GM03348 (cell line): Measurements from ENCODE around the gene UBAP1.
A peak's percentile ranks its signal among the peaks of the same experiment; 100 is the strongest.
"Not testable (repeated sequence)": the region's sequence is repeated elsewhere in the genome, so short reads cannot be mapped to it uniquely, and the experiment has no call there.

Experiments
- DNase-seq: peaks from one replicate; pipeline ENCODE4 v3.0.0; 2012; ENCODE audit warnings: low spot score

UBAP1 gene

DNA sequence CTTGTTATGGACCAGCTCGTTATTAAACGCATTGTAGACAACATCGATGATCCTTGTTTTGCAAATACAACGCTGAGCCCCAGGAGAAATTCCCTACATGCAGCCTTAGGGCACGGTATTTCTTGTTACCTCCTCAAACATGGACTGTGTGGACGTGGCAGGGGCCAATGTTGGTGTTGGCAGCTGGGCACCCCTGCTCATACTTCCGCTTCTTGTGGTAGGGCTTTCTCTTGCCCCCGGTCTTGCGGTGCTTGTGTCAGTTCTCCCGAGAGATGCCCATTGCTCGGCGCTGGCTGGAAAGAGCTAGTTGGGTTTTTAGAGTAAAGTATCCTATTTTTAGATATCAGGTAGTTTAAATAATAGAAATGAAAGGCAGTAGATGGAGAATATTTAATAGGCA, 45.5 kb downstream of the UBAP1 start:
- DNase-seq: no peak

DNA sequence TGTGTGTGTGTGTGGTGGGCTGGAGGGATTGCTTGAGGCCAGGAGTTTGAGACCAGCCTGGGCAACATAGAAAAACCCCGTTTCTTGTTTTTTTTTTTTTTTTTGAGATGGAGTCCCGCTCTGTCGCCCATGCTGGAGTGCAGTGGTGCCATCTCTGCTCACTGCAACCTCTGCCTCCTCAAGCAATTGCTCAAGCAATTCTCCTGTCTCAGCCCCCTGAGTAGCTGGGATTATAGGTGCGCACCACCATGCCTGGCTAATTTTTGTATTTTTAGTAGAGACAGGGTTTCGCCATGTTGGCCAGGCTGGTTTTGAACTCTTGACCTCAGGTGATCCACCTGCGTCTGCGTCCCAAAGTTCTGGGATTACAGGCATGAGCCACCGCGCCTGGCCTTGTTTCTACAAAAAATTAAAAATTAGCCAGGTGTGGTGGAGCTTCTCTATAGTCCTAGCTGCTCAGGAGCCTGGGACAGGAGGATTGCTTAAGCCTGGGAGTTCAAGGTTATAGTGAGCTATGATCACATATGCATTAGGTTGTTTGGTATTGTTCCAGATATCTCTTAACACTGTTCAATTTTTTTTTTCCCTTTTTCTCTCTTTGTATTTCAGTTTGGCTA, 47.4 kb downstream of the UBAP1 start:
- not testable (repeated sequence) for DNase-seq

GRCh38 chr9:34227445-34227844, 48.6 kb downstream of the UBAP1 start:
- DNase-seq: peak; percentile 36

- DNase-seq: peak; percentile 49
Observed at GRCh38 chr9:34230556-34230955, 51.7 kb downstream of the UBAP1 start.

GRCh38 chr9:34232201-34232600, 53.4 kb downstream of the UBAP1 start:
- DNase-seq: no peak

DNA sequence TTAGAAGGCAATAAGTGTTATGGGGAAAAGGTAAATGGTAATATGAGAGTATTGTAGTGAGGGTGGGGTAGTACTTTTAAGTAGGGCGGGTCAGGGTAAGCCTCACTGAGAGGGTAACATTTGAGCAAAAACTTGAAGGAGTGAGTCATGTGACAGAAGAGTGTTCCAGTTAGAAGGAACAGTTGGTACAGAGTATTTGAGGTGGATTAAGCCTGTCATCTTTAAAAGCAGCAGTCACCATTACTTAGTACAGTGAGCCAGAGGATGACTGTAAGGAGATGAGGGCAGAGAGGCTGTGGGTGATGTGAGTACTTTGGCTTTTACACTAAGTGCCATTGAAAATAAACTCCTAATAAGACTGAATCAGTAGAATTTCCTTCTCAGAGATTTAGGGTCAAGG, 54.8 kb downstream of the UBAP1 start:
- no peak for DNase-seq

- no peak for DNase-seq
Observed at GRCh38 chr9:34237836-34238235, 59.0 kb downstream of the UBAP1 start.

GRCh38 chr9:34240006-34240405, 61.2 kb downstream of the UBAP1 start:
- no peak for DNase-seq

GRCh38 chr9:34242830-34243229, 64.0 kb downstream of the UBAP1 start:
- no peak for DNase-seq

DNA sequence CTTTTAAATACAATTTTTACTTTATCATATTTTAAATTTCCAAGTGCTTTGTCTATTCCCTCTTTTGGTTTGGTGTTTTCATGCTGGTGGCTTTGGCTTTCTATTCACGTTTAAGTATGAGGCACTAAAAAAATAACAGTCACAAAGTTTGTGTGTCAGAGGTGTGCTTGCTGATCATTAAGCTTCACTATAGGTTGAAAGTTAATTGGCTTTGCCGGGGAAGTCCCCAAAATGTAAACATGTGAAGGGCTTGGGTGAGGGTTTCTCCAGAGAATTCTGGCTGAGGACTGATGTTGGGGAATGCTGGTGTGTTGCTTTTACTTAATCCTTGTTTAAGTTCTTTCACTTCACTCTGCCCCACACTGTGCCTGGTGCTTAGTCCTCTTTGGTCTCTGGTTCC, 66.4 kb downstream of the UBAP1 start:
- DNase-seq: not testable (repeated sequence)

DNA sequence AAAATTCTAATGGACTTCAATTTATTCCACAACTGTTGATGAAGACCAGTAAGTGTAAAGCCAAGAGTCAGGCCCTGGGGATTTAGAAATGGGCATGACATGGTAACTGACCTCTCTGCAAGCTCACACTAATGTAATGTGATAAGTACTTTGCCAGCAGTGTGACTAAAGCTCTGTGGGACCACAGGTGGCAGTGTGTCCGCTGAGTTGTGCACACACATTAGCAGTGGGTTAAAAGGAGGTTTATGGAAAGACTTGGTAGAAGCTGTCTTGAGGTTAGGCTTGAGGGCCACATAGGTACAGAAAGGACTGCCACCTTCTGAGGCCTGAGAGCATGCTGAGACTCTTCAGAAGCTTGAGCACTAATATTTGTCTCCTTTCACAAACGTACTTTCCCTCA, 67.6 kb downstream of the UBAP1 start:
- DNase-seq: no peak

GRCh38 chr9:34247782-34248181, 68.9 kb downstream of the UBAP1 start:
- not testable (repeated sequence) for DNase-seq

DNA sequence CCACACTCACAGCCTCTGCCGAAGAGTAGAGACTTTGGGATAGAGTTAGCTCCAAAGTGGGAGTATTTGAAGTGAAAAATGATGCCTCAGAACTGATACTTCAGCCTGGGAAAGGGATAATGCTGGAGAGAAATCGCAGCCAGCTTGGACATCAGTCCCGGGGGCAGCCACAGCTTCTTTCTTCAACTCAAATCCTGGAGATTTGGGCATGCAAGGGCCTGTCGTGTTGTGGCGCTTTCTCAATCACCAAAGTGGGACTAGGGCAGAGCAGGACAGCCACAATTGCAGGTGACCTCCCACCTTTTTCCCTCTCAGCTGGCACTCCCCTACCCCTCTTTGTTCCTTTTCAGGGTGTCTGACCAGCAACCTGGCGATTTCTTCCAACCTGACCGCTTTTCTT, 70.4 kb downstream of the UBAP1 start:
- no peak for DNase-seq

- no peak for DNase-seq
Observed at GRCh38 chr9:34250721-34251120, 71.9 kb downstream of the UBAP1 start.

- no peak for DNase-seq
Observed at GRCh38 chr9:34252016-34252415, 73.2 kb downstream of the UBAP1 start.

GRCh38 chr9:34252670-34253459, 74.0 kb downstream of the UBAP1 start:
- DNase-seq: peak; percentile 82

- DNase-seq: peak; percentile 64
Observed at GRCh38 chr9:34253460-34253837, 74.6 kb downstream of the UBAP1 start.

DNA sequence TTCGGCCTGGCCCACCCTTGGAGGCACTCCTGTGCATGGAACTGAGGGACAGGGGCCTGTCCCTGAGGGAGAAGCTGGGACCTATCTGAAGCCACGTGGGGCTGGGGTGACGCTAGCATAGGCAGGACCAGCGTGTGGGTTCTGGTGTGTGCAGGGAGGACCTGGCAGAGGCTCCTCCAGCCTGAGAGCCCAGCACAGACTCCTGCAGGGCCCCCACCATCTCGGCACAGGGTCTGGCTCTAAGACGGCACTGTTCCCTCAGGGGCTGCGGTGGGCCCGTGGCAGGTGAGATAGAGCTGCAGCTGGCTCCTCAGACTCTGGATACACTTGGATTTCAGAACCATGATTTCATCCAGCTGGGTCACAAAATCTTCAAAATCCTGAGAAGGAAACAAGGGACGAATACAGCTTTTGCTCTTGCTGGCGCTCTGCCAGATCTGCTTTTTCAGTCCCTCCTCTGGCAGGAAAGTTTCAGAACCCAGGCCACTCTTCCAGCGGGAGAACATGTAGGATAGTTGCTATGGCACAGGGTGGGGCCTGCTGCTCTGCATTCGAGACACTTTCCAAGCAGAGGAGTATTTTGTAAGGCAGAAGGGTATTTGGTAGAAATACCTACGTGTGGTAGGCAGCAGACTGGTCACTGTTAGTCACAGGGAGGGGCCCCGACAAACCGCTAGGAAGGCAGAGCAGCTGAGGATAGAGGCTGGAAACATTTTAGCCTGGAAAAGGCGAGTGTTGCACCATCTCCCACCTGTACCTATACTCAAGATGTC, 75.5 kb downstream of the UBAP1 start:
- peak; percentile 88 for DNase-seq

DNA sequence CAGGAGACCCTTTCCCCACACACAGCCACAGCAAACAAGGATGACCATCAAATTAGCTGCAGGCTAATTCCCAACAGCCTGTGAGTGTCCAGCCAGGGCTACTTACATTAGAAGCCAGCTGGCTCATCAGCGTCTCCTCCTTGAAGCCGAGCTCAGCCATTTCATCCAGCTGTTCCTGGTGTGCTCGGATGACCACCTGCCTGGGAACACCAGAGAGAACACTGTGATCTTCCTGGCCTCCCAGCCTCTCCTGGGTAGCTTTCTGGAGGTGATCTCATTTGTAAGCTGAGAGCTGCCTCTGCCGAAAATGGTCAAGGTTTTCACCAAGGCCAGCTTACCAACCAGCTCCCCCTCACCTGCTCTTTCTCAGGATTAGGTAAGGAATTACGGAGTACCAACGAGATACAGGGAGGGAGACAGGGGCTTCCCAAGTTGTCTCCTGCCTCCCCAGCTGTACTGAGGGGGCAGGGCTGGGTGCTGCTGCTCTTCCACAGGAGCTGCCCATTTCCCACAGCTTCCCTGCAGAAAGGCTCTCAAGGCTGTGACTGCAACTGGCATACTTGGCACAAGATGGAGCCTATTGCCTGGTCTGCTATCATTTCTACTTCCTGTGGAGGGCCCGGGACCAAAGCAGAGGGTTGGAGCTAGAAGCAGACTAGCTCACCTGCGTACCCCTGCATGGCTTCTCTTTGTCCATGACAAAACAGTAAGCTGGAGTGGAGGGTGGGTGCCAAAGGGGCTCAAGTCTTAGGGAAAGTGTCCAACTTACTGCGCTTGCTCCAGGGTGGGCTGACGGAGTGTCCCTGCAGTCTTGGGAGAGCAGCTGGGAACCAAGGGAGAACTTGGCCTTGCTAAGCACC, 76.4 kb downstream of the UBAP1 start:
- DNase-seq: peak; percentile 50

- DNase-seq: no peak
Observed at GRCh38 chr9:34256104-34256503, 77.3 kb downstream of the UBAP1 start.

GRCh38 chr9:34256987-34257585, 78.2 kb downstream of the UBAP1 start:
- DNase-seq: no peak

DNA sequence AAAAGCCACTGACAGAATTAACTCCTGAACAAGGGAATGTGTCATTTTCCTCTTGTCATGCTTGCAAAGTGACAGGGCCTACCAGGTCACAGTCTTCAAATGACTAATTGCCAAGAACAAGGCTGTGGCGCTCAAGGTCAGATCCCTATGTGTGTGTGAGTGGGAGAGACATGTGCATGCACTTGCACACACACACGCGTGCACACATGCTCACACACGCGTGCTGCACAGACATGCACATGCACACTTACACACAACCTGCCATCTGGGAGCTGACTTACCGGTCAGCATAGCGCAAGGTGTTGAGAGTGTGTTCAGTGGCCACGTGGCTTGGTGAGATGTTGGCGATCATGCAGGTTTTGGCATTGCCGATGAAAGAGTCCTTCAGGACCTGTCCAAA, 80.5 kb downstream of the UBAP1 start:
- DNase-seq: no peak
